ENCODE results near the gene UBE2S.

The UBE2S gene

DNA sequence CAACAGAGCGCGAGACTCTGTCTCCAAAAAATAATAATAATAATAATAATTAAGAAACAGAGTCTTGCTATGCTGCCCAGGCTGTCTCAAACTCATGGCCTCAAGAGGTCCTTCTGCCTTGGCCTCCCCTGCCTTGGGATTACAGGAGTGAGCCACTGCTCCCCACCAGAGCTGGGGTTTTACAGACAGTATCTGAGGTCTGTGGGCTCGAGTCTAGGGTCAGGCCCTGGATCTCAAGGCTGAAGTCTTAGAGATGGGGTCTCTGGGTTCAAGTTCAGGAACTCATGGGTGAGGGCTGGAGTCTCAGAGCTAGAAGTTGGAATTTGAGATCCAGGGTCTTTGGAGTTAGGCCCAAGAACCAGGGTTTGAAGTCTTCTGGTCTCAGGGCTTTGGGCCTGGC is 40.8 kb downstream of the UBE2S start:
- H3K4me1 ChIP-seq (ENCODE audit: insufficient read depth, low read length): peaks cover 11% of the 10 kb centered on the region
- no peak overlapping the region for H2AFZ ChIP-seq (ENCODE audit: low read depth, low read length)
- H3K36me3 ChIP-seq (ENCODE audit: insufficient read depth, low read length): no peaks in the 10 kb centered on the region
- H3K9me3 ChIP-seq (ENCODE audit: low read length): no peaks in the 10 kb centered on the region
- peaks cover 18% of the 10 kb centered on the region for H3K27me3 ChIP-seq (ENCODE audit: insufficient read depth, low read length)
- H3K4me3 ChIP-seq (ENCODE audit: low read length): no peak overlapping the region

GRCh38 chr19:55365964-55366363 is 41.6 kb downstream of the UBE2S start:
- H2AFZ ChIP-seq (ENCODE audit: low read depth, low read length): no peak overlapping the region
- H3K4me3 ChIP-seq (ENCODE audit: low read length): no peak overlapping the region
- no peaks in the 10 kb centered on the region for H3K9me3 ChIP-seq (ENCODE audit: low read length)
- H3K27me3 ChIP-seq (ENCODE audit: insufficient read depth, low read length): peaks cover 16% of the 10 kb centered on the region
- H3K4me1 ChIP-seq (ENCODE audit: insufficient read depth, low read length): peaks cover 9% of the 10 kb centered on the region
- H3K36me3 ChIP-seq (ENCODE audit: insufficient read depth, low read length): no peaks in the 10 kb centered on the region

- Histone ChIP-seq H3K9me3 (ENCODE audit: low read length) (no peaks in the 10 kb centered on the region), H3K27me3 (ENCODE audit: insufficient read depth, low read length) (peaks cover 13% of the 10 kb centered on the region), H3K36me3 (ENCODE audit: insufficient read depth, low read length) (no peaks in the 10 kb centered on the region), H3K4me3 (ENCODE audit: low read length) (no peak overlapping the region), H3K4me1 (ENCODE audit: insufficient read depth, low read length) (peaks cover 3% of the 10 kb centered on the region), H2AFZ (ENCODE audit: low read depth, low read length) (no peak overlapping the region)
Observed at GRCh38 chr19:55365245-55365644, 42.3 kb downstream of the UBE2S start.

DNA sequence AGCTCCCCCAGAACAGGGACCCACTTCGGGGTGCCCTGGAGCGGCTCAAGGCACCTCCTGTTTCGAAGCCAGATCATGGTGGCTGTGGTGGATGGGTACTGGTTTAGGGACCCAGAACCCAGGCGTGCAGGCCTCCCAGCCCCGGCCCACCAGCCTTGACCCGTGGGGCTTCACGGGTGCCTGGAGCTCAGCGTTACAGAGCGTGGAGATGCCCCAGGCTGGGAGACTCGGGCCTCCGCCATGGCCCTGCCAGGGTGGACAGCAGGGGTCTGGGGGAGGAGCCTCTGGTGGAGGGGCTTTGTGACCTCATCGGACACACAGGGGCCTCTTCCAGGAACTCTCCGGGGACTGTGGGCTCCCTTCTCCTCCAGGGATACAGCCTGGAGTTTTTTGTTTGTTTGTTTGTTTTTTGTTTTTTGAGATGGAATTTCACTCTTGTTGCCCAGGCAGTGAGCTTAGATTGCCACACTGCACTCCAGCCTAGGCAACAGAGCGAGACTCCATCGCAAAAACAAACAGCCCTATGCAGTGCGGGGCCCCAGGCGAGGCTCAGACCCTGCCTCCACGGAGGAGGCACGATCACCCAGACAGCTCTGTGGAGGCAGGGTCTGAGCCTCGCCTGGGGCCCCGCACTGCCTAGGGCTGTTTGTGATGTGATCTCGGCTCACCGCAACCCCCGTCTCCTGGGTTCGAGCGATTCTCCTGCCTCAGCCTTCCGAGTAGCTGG is 44.4 kb downstream of the UBE2S start, which contains the start of gene GARIN5B:
TSS of gene GARIN5B (minus strand) at position 271 of the 727 bp plus-strand sequence. CDS start at position 77, 194 bp downstream.
- Histone ChIP-seq H3K4me3 (ENCODE audit: low read length) (no peak within 1 kb of the TSS), H3K36me3 (ENCODE audit: insufficient read depth, low read length) (no peaks in the 10 kb centered on the region), H3K9me3 (ENCODE audit: low read length) (no peaks in the 10 kb centered on the region), H3K4me1 (ENCODE audit: insufficient read depth, low read length) (no peaks in the 10 kb centered on the region), H2AFZ (ENCODE audit: low read depth, low read length) (no peak within 1 kb of the TSS), H3K27me3 (ENCODE audit: insufficient read depth, low read length) (peaks cover under 1% of the 10 kb centered on the region)

- H3K36me3 ChIP-seq (ENCODE audit: insufficient read depth, low read length): no peaks in the 10 kb centered on the region
- no peak overlapping the region for H2AFZ ChIP-seq (ENCODE audit: low read depth, low read length)
- H3K4me3 ChIP-seq (ENCODE audit: low read length): no peak overlapping the region
- no peaks in the 10 kb centered on the region for H3K9me3 ChIP-seq (ENCODE audit: low read length)
- H3K4me1 ChIP-seq (ENCODE audit: insufficient read depth, low read length): no peaks in the 10 kb centered on the region
- peaks cover 2% of the 10 kb centered on the region for H3K27me3 ChIP-seq (ENCODE audit: insufficient read depth, low read length)
Observed at GRCh38 chr19:55362174-55362989, 45.2 kb downstream of the UBE2S start.

- H3K4me3 ChIP-seq (ENCODE audit: low read length): no peak overlapping the region
- H3K4me1 ChIP-seq (ENCODE audit: insufficient read depth, low read length): no peaks in the 10 kb centered on the region
- H3K9me3 ChIP-seq (ENCODE audit: low read length): peaks cover 2% of the 10 kb centered on the region
- no peaks in the 10 kb centered on the region for H3K36me3 ChIP-seq (ENCODE audit: insufficient read depth, low read length)
- H2AFZ ChIP-seq (ENCODE audit: low read depth, low read length): no peak overlapping the region
- H3K27me3 ChIP-seq (ENCODE audit: insufficient read depth, low read length): peaks cover 16% of the 10 kb centered on the region
Observed at GRCh38 chr19:55360902-55361301, 46.7 kb downstream of the UBE2S start.

DNA sequence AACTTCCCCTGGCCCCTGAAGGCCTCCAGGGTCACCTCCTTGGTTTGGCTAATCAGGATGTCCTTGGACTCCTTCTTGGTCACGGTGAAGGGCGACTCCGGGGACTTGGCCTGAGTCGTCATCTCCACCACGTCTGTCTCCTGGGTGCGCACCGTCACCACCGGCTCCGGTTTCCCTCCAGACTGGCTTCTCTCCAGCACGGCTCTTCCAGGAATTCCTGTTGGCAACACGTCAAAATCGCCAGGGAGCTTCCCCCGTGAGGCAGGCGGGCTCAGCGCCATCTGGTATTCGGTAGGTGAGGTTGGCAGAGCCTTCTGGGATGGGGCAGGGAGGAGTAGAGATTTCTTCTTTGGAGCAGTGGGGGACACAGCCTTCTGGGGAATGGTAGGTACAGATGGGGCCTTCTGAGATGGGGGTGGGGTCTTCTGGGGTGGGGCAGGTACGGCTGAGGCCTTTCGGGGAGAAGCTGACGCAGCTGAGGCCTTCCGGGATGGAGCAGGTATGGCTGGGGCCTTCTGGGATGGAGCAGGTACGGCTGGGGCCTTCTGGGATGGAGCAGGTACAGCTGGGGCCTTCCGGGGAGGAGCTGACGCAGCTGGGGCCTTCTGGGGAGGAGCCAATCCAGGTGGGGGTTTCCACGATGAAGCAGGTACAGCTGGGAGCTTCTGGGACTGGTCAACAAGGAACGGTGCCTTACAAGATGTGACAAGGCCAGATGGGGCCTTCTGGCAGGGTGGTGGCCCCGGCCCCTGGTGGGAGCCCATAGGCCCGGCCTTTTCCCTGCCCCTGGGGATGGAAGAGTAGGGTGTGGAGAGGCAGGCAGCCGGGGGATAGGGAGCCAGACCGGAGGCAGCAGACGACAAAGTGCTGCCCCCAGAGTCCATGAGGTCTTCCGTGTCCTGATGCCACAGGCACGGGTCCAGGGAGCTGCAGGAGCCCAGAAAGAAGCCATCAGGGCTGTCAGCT is 48.4 kb downstream of the UBE2S start:
- H3K9me3 ChIP-seq (ENCODE audit: low read length): peaks cover 2% of the 10 kb centered on the region
- H3K4me3 ChIP-seq (ENCODE audit: low read length): no peak overlapping the region
- H2AFZ ChIP-seq (ENCODE audit: low read depth, low read length): no peak overlapping the region
- H3K27me3 ChIP-seq (ENCODE audit: insufficient read depth, low read length): peaks cover 28% of the 10 kb centered on the region
- no peaks in the 10 kb centered on the region for H3K36me3 ChIP-seq (ENCODE audit: insufficient read depth, low read length)
- H3K4me1 ChIP-seq (ENCODE audit: insufficient read depth, low read length): no peaks in the 10 kb centered on the region

- Histone ChIP-seq H3K36me3 (ENCODE audit: insufficient read depth, low read length) (no peaks in the 10 kb centered on the region), H3K4me1 (ENCODE audit: insufficient read depth, low read length) (peaks cover 3% of the 10 kb centered on the region), H3K27me3 (ENCODE audit: insufficient read depth, low read length) (peaks cover 35% of the 10 kb centered on the region), H3K4me3 (ENCODE audit: low read length) (no peak overlapping the region), H3K9me3 (ENCODE audit: low read length) (peaks cover 2% of the 10 kb centered on the region), H2AFZ (ENCODE audit: low read depth, low read length) (no peak overlapping the region)
Observed at GRCh38 chr19:55358493-55358892, 49.1 kb downstream of the UBE2S start.

GRCh38 chr19:55355213-55355821 is 52.3 kb downstream of the UBE2S start:
- H3K4me1 ChIP-seq (ENCODE audit: insufficient read depth, low read length): peaks cover 7% of the 10 kb centered on the region
- H3K36me3 ChIP-seq (ENCODE audit: insufficient read depth, low read length): no peaks in the 10 kb centered on the region
- H3K27me3 ChIP-seq (ENCODE audit: insufficient read depth, low read length): peaks cover 56% of the 10 kb centered on the region
- no peak overlapping the region for H2AFZ ChIP-seq (ENCODE audit: low read depth, low read length)
- peaks cover 5% of the 10 kb centered on the region for H3K9me3 ChIP-seq (ENCODE audit: low read length)
- H3K4me3 ChIP-seq (ENCODE audit: low read length): no peak overlapping the region

DNA sequence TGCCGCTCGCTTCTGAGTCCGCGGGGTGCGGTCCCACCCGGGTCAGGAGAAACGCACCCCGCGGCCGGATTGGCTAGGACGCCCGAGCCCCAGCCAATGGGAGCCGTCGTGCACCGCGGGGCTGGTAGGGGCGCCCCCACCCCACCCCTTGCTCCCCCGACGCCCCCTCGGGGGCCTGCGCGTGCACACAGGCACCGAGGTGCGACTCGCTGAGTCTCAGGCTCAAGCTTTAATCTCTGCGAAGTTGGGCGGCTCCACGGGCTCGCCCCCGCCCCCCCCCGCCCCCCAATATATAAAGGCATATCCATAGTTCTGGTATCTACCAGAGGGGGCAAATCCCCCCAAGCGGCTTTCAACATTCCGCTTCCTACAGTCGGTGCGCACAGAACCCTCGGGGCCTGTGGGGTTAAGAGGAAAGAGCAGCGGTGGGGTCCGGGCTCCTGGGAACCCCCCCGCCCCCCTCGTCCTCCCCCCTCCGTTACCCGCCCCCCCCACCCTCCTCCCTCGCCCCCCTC is 52.8 kb downstream of the UBE2S start, which contains the start of gene COX6B2:
TSS of gene COX6B2 (minus strand) at position 22 of the 515 bp plus-strand sequence. CDS start 198 bp downstream, outside the sequence.
- Histone ChIP-seq H3K9me3 (ENCODE audit: low read length) (peaks cover 5% of the 10 kb centered on the region), H3K4me3 (ENCODE audit: low read length) (peak within 1 kb of the TSS; percentile 36), H3K4me1 (ENCODE audit: insufficient read depth, low read length) (peaks cover 7% of the 10 kb centered on the region), H3K27me3 (ENCODE audit: insufficient read depth, low read length) (peaks cover 56% of the 10 kb centered on the region), H2AFZ (ENCODE audit: low read depth, low read length) (no peak within 1 kb of the TSS), H3K36me3 (ENCODE audit: insufficient read depth, low read length) (no peaks in the 10 kb centered on the region)

DNA sequence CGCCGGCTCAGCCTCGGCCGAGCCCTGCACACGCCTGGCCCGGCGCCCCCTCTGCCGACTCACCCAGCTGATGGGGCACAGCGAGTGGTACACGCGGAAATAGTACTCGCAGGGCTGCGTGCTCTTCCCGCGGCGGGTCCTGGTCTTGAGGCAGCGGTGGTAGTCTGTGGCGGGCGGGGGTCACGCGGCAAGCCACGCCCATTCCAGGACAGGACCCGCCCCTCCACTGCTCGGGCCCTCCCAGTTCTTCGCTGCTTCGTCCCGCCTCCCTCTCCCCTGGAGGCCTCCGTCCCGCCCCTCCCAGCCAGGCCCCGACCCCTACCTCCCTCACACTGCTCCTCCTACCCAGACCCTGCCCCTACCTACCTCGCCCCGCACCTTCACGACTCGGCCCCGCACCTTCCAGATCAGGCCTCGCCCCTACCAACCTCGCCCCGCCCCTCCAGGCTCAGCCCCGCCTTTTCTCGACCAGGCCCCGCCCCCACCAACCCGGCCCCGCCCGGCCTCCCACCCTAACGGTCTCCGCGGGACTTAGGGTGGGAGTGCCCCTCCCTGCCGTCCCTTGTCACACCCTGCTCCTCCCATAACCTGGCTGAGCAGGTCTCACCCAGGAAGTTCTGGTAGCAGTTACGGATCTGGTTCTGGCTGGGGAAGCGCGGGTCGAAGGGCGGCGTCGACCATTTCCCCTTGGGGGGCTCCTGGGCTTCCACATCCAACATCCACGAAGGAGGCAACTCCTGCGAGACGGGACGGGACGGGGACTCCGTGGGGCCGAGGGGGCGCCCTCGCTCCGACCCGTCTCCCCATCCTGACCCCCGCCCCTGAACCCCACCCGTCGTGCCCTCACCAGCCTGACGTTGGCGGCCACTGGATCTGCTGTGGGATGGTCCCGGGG is 53.5 kb downstream of the UBE2S start:
- no peaks in the 10 kb centered on the region for H3K36me3 ChIP-seq (ENCODE audit: insufficient read depth, low read length)
- H3K4me3 ChIP-seq (ENCODE audit: low read length): peak overlapping the region; percentile 36
- H3K4me1 ChIP-seq (ENCODE audit: insufficient read depth, low read length): peaks cover 7% of the 10 kb centered on the region
- H3K27me3 ChIP-seq (ENCODE audit: insufficient read depth, low read length): peaks cover 56% of the 10 kb centered on the region
- H3K9me3 ChIP-seq (ENCODE audit: low read length): peaks cover 5% of the 10 kb centered on the region
- no peak overlapping the region for H2AFZ ChIP-seq (ENCODE audit: low read depth, low read length)
